ENCODE measurements around the gene PRR23E.

GRCh38 chr3:127192576-127193232 lies at the start of gene PRR23E:
- no peak for TF ChIP-seq CTCF (conservative IDR thresholded peaks at IDR 0.05; ENCODE audit: low read length)
- TF ChIP-seq EZH2phosphoT487 (IDR thresholded peaks at IDR 0.05; ENCODE audit: borderline replicate concordance, low read depth, low read length) = no peak
